Anterior cingulate cortex (tissue), 58 donors: ENCODE measurements around the gene AKR1C3.
"Not testable (repeated sequence)": the region's sequence is repeated elsewhere in the genome, so short reads cannot be mapped to it uniquely, and the experiment has no call there.

Experiments used
- DNase-seq, 58 donors: peaks; one replicate each; lab custom pipeline; 2025; lab: John Stamatoyannopoulos, UW

AKR1C3 gene

GRCh38 chr10:5081091-5081490 lies 13.1 kb upstream of the AKR1C3 start:
- no peak for DNase-seq

GRCh38 chr10:5088703-5089261 lies 5.4 kb upstream of the AKR1C3 start:
- no peak for DNase-seq

GRCh38 chr10:5089865-5090264 lies 4.3 kb upstream of the AKR1C3 start:
- DNase-seq, result no peak

DNA sequence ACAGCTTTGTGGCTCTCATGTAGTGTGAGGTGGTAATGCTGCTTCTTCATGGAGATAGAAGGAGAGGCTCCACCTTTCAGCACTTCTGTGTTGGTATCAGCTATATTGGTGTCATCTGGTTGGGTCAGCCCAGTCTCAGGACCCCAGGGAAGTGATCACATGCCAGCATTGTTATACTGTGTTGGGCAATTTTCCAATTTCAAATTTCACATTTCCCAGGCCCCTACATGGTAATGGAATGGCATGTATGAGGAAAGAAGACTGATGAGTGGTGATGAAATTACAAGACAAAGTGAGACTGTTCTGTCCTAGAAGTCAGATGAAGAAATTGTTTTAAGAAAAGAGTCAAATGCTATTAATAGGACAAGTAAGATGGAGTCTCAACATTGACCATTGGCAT lies 3.7 kb upstream of the AKR1C3 start:
- DNase-seq, result no peak

- no peak for DNase-seq
These were observed 3.0 kb upstream of the AKR1C3 start for GRCh38 chr10:5091196-5091595.

DNA sequence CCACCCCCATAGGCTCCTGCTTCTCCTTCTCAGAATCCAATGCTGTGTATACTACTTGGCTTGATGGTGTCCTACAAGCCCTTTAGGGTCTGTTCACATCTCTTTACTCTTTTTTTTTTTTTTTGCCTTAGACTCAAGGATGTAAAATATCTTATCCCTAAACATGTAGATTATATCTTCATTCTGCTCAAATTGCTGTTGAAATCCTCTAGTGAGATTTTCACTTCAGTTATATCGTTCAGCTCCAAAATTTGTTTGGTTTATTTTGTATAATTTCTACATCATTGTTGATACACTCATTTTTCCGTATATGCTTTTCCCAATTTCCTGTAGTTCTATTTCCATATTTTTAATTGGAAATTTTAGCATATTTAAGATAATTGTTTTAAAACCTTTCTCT lies 1.8 kb upstream of the AKR1C3 start:
- DNase-seq, result no peak

DNA sequence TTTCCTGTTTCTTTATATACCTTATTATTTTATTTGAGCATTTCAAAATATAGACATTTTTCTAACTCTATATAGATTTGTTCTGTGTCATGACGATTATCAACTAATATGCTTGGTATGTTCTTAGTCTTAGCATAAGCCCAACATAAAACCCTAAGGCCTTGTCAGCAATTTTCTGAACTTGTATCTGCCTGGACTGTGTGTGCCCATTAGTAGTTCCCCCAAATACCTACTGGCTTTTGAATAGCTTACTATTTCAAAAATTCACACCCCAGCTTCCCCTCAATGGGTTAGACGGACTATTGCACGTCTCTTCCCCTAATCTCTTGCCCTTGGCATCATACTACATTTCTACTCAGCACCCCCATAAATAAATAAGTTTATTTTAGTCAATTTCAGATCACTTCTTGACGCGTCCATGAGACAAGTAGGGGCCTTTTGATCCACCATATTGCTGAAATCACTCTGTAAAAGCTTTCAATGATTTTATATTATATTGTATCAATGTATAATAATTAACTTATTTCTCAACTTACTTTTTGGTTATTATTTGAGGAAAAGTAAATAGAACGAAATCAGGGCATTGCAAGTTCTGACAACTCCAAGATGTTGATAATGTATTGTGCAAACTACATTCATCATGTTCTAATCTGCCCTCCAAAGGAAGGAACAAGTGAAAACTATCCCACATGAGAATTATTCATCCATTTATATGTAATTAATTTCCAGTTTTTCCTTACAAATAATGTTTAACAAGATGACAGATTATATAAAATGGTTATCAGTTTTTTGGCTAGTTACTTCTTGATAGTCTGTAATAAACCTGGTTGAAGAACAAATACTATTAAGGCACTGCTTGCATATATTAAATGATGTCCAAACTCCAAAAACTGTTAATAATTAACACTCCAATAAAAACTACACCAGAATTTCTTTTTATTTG lies 1.1 kb upstream of the AKR1C3 start:
- DNase-seq, result no peak

- DNase-seq, result no peak
These were observed 1.5 kb downstream of the AKR1C3 start for GRCh38 chr10:5095687-5096086.

DNA sequence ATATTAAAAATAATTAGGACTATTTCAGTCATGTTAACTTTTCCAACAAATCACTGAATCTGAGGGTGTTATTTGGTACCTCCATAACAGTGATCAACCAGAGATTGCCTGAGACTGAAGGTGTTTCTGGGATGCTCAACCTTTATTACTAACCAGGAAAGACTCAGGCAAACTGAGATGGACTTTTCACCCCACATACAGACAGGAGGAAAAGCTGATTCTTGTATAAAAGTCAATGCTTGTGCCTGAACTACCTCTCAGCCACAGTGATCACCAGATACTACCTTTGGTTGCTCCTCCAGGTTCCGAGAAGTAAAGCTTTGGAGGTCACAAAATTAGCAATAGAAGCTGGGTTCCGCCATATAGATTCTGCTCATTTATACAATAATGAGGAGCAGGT lies 1.9 kb downstream of the AKR1C3 start:
- no peak for DNase-seq

- DNase-seq, result not testable (repeated sequence)
These were observed 8.3 kb downstream of the AKR1C3 start for GRCh38 chr10:5102479-5102878.

DNA sequence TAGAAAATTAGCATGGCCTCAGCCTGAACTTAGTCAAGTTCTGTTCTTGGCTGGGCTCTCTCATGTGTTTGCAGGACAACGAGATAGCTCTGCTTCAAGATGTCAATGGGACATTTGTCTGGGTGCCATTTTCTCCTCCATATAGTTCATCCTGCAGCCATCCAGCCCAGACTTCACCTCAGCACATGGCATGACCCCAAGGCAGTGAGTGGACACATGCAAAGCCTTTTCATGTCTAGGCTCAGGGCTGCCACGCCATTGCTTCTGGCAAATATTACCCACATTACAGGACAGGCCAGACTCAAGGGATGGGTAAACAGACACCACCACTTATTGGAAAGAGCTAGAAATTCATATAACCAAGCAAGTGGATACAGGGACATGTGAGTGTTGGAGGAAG lies 9.3 kb downstream of the AKR1C3 start:
- no peak for DNase-seq

DNA sequence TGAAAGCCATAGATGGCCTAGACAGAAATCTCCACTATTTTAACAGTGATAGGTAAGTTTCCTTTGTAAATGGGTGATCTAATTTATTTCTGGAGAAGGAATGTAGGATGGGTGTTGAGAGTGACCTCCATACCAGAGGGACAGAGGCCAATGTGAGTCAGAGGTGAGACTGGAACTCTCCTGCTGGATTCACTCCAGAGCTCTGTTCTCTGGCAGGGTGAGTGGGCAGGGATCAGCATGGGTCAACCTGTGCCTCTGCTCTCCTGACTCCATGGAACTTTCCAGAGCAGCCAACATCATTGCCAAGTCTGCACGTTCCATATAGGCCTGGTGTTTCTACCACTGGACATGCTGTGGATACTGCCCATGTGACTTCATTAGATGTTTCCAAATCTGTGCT lies 11.4 kb downstream of the AKR1C3 start:
- no peak for DNase-seq

DNA sequence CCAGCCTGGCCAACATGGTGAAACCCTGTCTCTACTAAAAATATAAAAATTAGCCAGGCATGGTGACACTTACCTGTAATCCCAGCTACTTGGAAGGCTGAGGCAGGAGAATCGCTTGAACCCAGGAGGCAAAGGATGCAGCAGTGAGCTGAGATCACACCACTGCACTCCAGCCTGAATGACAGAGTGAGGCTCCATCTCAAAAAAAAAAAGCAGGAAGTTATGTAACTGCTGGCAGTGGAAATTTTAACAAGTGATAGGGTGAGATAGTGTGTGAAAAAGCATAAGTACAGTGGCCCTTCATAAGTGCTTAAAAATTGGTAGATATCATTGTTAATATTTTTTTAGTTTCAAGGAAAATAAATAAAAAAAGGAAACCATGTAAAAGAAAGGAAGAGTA lies 12.3 kb downstream of the AKR1C3 start:
- DNase-seq, result no peak

- no peak for DNase-seq
These were observed 13.8 kb downstream of the AKR1C3 start for GRCh38 chr10:5107860-5108526.

GRCh38 chr10:5108658-5109416 lies 14.6 kb downstream of the AKR1C3 start:
- DNase-seq, result no peak

GRCh38 chr10:5109861-5110260 lies 15.6 kb downstream of the AKR1C3 start:
- DNase-seq, result not testable (repeated sequence)

GRCh38 chr10:5116621-5117020 lies 22.4 kb downstream of the AKR1C3 start:
- no peak for DNase-seq

- no peak for DNase-seq
These were observed 22.8 kb downstream of the AKR1C3 start for GRCh38 chr10:5117026-5117425.

GRCh38 chr10:5119997-5120396 lies 25.8 kb downstream of the AKR1C3 start:
- not testable (repeated sequence) for DNase-seq

DNA sequence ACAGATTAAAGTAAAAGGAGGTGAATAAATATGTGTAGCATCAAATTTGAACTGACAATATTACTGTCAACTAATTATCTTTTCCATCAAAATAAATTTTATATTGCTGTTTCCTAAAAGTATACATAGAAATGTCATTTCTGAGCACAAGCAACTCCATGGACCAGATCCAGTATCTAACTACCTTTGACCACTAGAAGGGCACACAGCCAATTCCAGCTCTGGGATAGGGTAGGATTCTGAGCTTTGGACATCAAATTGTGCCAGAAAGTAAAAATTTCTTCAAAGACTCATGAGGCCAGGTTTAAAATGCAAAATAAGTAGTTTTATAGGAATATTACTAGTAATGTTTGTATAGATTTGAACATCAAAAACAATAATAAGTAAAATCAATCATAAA lies 29.7 kb downstream of the AKR1C3 start:
- DNase-seq, result no peak
